GM12878 (cell line): ENCODE results near the gene DDHD1. TPM values are rescaled to one million over a fixed set of nuclear protein-coding genes. Genes with fewer than 3 reads are reported as not detected.

ENCODE experiments used
- BCL11A ChIP-seq: IDR thresholded peaks from 2 replicates; pipeline ENCODE4 v1.6.1; 2011; ENCODE audit warnings: low read depth, low read length
- CEBPB ChIP-seq, 2 experiments: fragments of 150-350 bp in 1 of 2; IDR thresholded peaks; 2 replicates each; pipeline ENCODE4 v1.6.1; 2012 to 2014; ENCODE audit warnings: low read depth in 2 of 2, low read length in 2 of 2, borderline replicate concordance in 1 of 2, inconsistent platforms in 1 of 2
- CREM ChIP-seq: IDR thresholded peaks from 2 replicates; pipeline ENCODE4 v1.6.1; 2014; ENCODE audit warnings: antibody characterized with exemption, low read depth
- EP300 ChIP-seq, 2 experiments: fragments of 150-350 bp in 1 of 2; IDR thresholded peaks; 2 replicates each; pipeline ENCODE4 v1.6.1; 2011 to 2012; ENCODE audit warnings: low read depth in 2 of 2, low read length in 2 of 2, borderline replicate concordance in 1 of 2, improper control_type of control experiment in 1 of 2, inconsistent platforms in 1 of 2; ENCODE audit not compliant: control insufficient read depth in 1 of 2
- ESRRA ChIP-seq: IDR thresholded peaks from 2 replicates; pipeline ENCODE4 v1.6.1; 2012; ENCODE audit warnings: mild to moderate bottlenecking, low read length, improper control_type of control experiment
- FOS ChIP-seq: IDR thresholded peaks from 3 replicates; pipeline ENCODE4 v1.6.1; 2011; ENCODE audit warnings: borderline replicate concordance; ENCODE audit not compliant: insufficient read length; ENCODE audit errors: extremely low read depth
- FOXK2 ChIP-seq: fragments of 450-650 bp; IDR thresholded peaks from 2 replicates; pipeline ENCODE4 v1.6.1; 2017; ENCODE audit warnings: mild to moderate bottlenecking, moderate library complexity
- FOXM1 ChIP-seq: IDR thresholded peaks from 2 replicates; pipeline ENCODE4 v1.6.1; 2012; ENCODE audit warnings: low read depth, mild to moderate bottlenecking, inconsistent platforms, low read length, moderate library complexity
- GABPA ChIP-seq: IDR thresholded peaks from 2 replicates; pipeline ENCODE4 v1.6.1; 2014; ENCODE audit warnings: antibody characterized with exemption, low read depth, mild to moderate bottlenecking, inconsistent platforms
- GATAD2B ChIP-seq: fragments of 450-650 bp; conservative IDR thresholded peaks from 2 replicates; pipeline ENCODE4 v1.6.1; 2017; ENCODE audit warnings: low read depth, mild to moderate bottlenecking, moderate library complexity
- HDAC6 ChIP-seq: fragments of 200-600 bp; sonication (generic); IDR thresholded peaks from one replicate; pipeline ENCODE4 v1.8.0; 2017; ENCODE audit warnings: antibody characterized with exemption; ENCODE audit not compliant: unreplicated experiment
- IKZF2 ChIP-seq, 2 experiments: fragments of 450-650 bp; IDR thresholded peaks; 2 replicates each; pipeline ENCODE4 v1.6.1; 2017; ENCODE audit warnings: mild to moderate bottlenecking in 2 of 2, moderate library complexity in 2 of 2
- LARP7 ChIP-seq: fragments of 450-650 bp; IDR thresholded peaks from 2 replicates; pipeline ENCODE4 v1.6.1; 2017; ENCODE audit warnings: mild to moderate bottlenecking
- NR2C1 ChIP-seq: fragments of 450-650 bp; IDR thresholded peaks from 2 replicates; pipeline ENCODE4 v1.6.1; 2017; ENCODE audit warnings: antibody characterized with exemption, mild to moderate bottlenecking, moderate library complexity
- PAX8 ChIP-seq: fragments of 450-650 bp; IDR thresholded peaks from 2 replicates; pipeline ENCODE4 v1.6.1; 2017; ENCODE audit warnings: mild to moderate bottlenecking, moderate library complexity
- POU2F2 ChIP-seq: IDR thresholded peaks from 3 replicates; pipeline ENCODE4 v1.6.1; 2011; ENCODE audit warnings: low read depth, mild to moderate bottlenecking, low read length, borderline replicate concordance
- SREBF2 ChIP-seq: IDR thresholded peaks from 2 replicates; pipeline ENCODE4 v1.6.1; 2012; ENCODE audit warnings: mild to moderate bottlenecking, low read length
- SRF ChIP-seq, 2 experiments: IDR thresholded peaks; 2 replicates each; pipeline ENCODE4 v1.6.1; 2011; ENCODE audit warnings: low read depth in 2 of 2, low read length in 2 of 2, mild to moderate bottlenecking in 1 of 2, moderate library complexity in 1 of 2
- STAT1 ChIP-seq: fragments of 450-650 bp; conservative IDR thresholded peaks from 2 replicates; pipeline ENCODE4 v1.6.1; 2014; ENCODE audit warnings: antibody characterized with exemption, mild to moderate bottlenecking
- TCF12 ChIP-seq: IDR thresholded peaks from 2 replicates; pipeline ENCODE4 v1.6.1; 2011; ENCODE audit warnings: low read depth, mild to moderate bottlenecking, low read length
- YY1 ChIP-seq: IDR thresholded peaks from 2 replicates; pipeline ENCODE4 v1.6.1; 2011; ENCODE audit warnings: low read depth, mild to moderate bottlenecking, low read length
- ZNF217 ChIP-seq: fragments of 450-650 bp; IDR thresholded peaks from 2 replicates; pipeline ENCODE4 v1.6.1; 2017; ENCODE audit warnings: antibody characterized with exemption, mild to moderate bottlenecking
- ZNF24 ChIP-seq: fragments of 450-650 bp; IDR thresholded peaks from 2 replicates; pipeline ENCODE4 v1.6.1; 2017; ENCODE audit warnings: antibody characterized with exemption, mild to moderate bottlenecking
- ZNF274 ChIP-seq: IDR thresholded peaks from one replicate; pipeline ENCODE4 v1.8.0; 2011; ENCODE audit not compliant: insufficient read length, insufficient read depth
- polyA plus RNA-seq, 11 experiments: library from polyadenylated mRNA; depleted of rRNA in 4 of 11; unstranded in 6 of 11; stranded (reverse) in 5 of 11; fragments of >200 nt; fragmentation: Nextera tagmentation in 4 of 11; fragmentation: Illumina TruSeq in 1 of 11; extraction: Ambion mirVana in 4 of 11; extraction: Trizol in 1 of 11; gene quantifications; 1 replicate in 1 of 11; 2 replicates in 10 of 11; pipeline versions ENCODE4 v1.2.1 to v1.2.3, GENCODE V29; 2011 to 2016; ENCODE audit warnings: inconsistent platforms in 2 of 11, missing spikeins in 2 of 11, low read depth in 1 of 11
- total RNA-seq, 4 experiments: library from RNA; depleted of rRNA in 3 of 4; stranded (reverse); fragments of >200 nt in 3 of 4; fragmentation: Illumina TruSeq in 1 of 4; extraction: Trizol in 1 of 4; gene quantifications; 2 replicates each; pipeline versions ENCODE4 v1.2.1 to v1.2.3, GENCODE V29; 2013 to 2021
- TF ChIP-seq, protein P1 (sequence below): fragments of 450-650 bp; IDR thresholded peaks from 2 replicates; pipeline ENCODE4 v1.6.1; 2018; ENCODE audit warnings: mild to moderate bottlenecking, low read depth, moderate library complexity; ENCODE audit not compliant: partially characterized antibody
- TF ChIP-seq, protein P2 (sequence below): IDR thresholded peaks from 2 replicates; pipeline ENCODE4 v1.6.1; 2011; ENCODE audit warnings: borderline replicate concordance, low read depth, mild to moderate bottlenecking, moderate library complexity, low read length; ENCODE audit not compliant: insufficient read depth, poor library complexity, severe bottlenecking
- TF ChIP-seq, protein P3 (sequence below): fragments of 450-650 bp; IDR thresholded peaks from 2 replicates; pipeline ENCODE4 v1.6.1; 2017; ENCODE audit warnings: mild to moderate bottlenecking

Gene DDHD1
- total and polyA plus RNA-seq, 10 of the 15 experiments (the other 5 are each of a cell fraction or from before 2014, with no cell fraction given) = 7.7 to 52.3 (median 28.5) TPM

DNA sequence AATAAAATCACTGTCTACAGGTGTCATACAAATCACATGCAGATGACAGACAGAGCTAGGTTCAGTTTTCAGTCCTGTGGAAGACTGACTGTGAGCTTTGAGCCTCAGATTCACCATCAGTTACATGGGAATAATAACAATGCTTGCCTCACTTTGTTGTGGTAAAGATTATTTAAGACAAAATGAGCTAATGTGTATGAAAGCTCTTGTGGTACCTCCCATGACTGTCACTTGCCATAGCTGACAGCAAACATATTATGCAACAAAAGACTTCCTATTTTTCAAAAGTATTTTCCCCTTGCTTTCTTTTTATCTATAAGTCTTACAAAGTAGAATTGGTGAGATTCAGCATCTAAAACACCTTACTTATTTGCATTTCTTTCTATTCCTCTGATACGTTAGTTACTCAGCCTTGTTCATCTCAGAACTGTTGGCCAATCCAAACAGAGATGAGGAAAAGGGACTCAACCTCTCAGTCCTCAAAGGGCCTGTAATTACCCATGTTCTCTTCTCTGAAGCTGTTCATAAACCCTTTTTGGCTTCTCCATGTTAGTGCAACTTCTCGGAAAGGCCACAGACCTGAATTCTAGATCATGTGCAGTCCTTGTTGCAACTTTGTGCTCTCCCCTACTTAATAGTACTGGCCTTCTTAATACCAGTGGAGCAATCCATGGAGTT, 8.8 kb upstream of the DDHD1 start (continued):
- no peak for TF ChIP-seq GABPA
- 0 out of 2 replicates have a peak, but pooled peaks have one; percentile 58 for TF ChIP-seq CREM
- 0 out of 4 replicates have a peak, but pooled peaks of 1 of the 2 experiments have one; percentile 27 for TF ChIP-seq EP300 (IDR thresholded peaks at IDR 0.05; ENCODE audit: borderline replicate concordance in 1 of 2, control insufficient read depth in 1 of 2, low read depth in 2 of 2, low read length in 2 of 2)
- TF ChIP-seq YY1 = no peak
- no peak for TF ChIP-seq STAT1
- peak in 1 of 2 experiments; percentile 30; a peak in 2 of 4 replicates for TF ChIP-seq IKZF2 (IDR thresholded peaks at IDR 0.05)
- TF ChIP-seq, protein P1, sequence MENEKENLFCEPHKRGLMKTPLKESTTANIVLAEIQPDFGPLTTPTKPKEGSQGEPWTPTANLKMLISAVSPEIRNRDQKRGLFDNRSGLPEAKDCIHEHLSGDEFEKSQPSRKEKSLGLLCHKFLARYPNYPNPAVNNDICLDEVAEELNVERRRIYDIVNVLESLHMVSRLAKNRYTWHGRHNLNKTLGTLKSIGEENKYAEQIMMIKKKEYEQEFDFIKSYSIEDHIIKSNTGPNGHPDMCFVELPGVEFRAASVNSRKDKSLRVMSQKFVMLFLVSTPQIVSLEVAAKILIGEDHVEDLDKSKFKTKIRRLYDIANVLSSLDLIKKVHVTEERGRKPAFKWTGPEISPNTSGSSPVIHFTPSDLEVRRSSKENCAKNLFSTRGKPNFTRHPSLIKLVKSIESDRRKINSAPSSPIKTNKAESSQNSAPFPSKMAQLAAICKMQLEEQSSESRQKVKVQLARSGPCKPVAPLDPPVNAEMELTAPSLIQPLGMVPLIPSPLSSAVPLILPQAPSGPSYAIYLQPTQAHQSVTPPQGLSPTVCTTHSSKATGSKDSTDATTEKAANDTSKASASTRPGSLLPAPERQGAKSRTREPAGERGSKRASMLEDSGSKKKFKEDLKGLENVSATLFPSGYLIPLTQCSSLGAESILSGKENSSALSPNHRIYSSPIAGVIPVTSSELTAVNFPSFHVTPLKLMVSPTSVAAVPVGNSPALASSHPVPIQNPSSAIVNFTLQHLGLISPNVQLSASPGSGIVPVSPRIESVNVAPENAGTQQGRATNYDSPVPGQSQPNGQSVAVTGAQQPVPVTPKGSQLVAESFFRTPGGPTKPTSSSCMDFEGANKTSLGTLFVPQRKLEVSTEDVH = no peak
- TF ChIP-seq TCF12 = no peak
- TF ChIP-seq POU2F2 = no peak
- no peak for TF ChIP-seq LARP7
- TF ChIP-seq NR2C1 = no peak
- TF ChIP-seq SREBF2 = no peak
- TF ChIP-seq ZNF217 = no peak
- TF ChIP-seq ESRRA = no peak
- TF ChIP-seq, protein P2, sequence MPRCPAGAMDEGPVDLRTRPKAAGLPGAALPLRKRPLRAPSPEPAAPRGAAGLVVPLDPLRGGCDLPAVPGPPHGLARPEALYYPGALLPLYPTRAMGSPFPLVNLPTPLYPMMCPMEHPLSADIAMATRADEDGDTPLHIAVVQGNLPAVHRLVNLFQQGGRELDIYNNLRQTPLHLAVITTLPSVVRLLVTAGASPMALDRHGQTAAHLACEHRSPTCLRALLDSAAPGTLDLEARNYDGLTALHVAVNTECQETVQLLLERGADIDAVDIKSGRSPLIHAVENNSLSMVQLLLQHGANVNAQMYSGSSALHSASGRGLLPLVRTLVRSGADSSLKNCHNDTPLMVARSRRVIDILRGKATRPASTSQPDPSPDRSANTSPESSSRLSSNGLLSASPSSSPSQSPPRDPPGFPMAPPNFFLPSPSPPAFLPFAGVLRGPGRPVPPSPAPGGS = no peak
- TF ChIP-seq BCL11A = peak; percentile 18; the same call in 1 of the 2 replicates
- TF ChIP-seq, protein P3, sequence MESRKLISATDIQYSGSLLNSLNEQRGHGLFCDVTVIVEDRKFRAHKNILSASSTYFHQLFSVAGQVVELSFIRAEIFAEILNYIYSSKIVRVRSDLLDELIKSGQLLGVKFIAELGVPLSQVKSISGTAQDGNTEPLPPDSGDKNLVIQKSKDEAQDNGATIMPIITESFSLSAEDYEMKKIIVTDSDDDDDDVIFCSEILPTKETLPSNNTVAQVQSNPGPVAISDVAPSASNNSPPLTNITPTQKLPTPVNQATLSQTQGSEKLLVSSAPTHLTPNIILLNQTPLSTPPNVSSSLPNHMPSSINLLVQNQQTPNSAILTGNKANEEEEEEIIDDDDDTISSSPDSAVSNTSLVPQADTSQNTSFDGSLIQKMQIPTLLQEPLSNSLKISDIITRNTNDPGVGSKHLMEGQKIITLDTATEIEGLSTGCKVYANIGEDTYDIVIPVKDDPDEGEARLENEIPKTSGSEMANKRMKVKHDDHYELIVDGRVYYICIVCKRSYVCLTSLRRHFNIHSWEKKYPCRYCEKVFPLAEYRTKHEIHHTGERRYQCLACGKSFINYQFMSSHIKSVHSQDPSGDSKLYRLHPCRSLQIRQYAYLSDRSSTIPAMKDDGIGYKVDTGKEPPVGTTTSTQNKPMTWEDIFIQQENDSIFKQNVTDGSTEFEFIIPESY = no peak
- peak in 1 of 2 experiments; percentile 58; a peak in 1 of 4 replicates for TF ChIP-seq CEBPB (IDR thresholded peaks at IDR 0.05; ENCODE audit: borderline replicate concordance in 1 of 2, low read depth in 2 of 2, low read length in 2 of 2)
- TF ChIP-seq GATAD2B = no peak
- no peak for TF ChIP-seq FOXK2
- no peak for TF ChIP-seq SRF (IDR thresholded peaks at IDR 0.05; ENCODE audit: low read depth in 2 of 2, low read length in 2 of 2)
- no peak for TF ChIP-seq HDAC6
- TF ChIP-seq ZNF24 = no peak
- TF ChIP-seq FOXM1 = peak; percentile 68; the same call in 1 of the 2 replicates
- TF ChIP-seq PAX8 = no peak
- TF ChIP-seq FOS = no peak
- TF ChIP-seq ZNF274 = no peak
